Mesothelial cell of epicardium (in vitro differentiated cells): ENCODE measurements around the gene PAEP. TPM values are rescaled to one million over a fixed set of nuclear protein-coding genes. Genes with fewer than 3 reads are reported as not detected.
A peak's percentile ranks its signal among the peaks of the same experiment; 100 is the strongest.

Experiments
- DNase-seq, 2 experiments: peaks; one replicate each; pipeline ENCODE4 v3.0.0; 2021; ENCODE audit warnings: low spot score in 2 of 2; ENCODE audit not compliant: unreplicated experiment in 2 of 2
- H3K27ac Mint-ChIP-seq: 2 replicates; pipeline ENCODE4 v1.8.0; 2021; ENCODE audit warnings: mixed read lengths
- H3K27me3 Mint-ChIP-seq: 2 replicates; pipeline ENCODE4 v1.8.0; 2021; ENCODE audit warnings: low read depth, mixed read lengths
- H3K36me3 Mint-ChIP-seq: 2 replicates; pipeline ENCODE4 v1.8.0; 2021; ENCODE audit warnings: mixed read lengths
- H3K4me1 Mint-ChIP-seq: 2 replicates; pipeline ENCODE4 v1.8.0; 2021; ENCODE audit warnings: mixed read lengths
- H3K4me3 Mint-ChIP-seq: 2 replicates; pipeline ENCODE4 v1.8.0; 2021; ENCODE audit warnings: mild to moderate bottlenecking, moderate library complexity, mixed read lengths
- H3K9me3 Mint-ChIP-seq: 2 replicates; pipeline ENCODE4 v1.8.0; 2021; ENCODE audit warnings: mixed read lengths
- total RNA-seq: library from RNA; stranded (reverse); gene quantifications from 3 replicates; pipeline ENCODE4 v1.2.1, GENCODE V29; 2021
- TF ChIP-seq, protein P1 (sequence below): fragments of 200-600 bp; sonication (generic); IDR thresholded peaks from one replicate; pipeline ENCODE4 v1.5.0; 2021; ENCODE audit warnings: antibody characterized with exemption; ENCODE audit not compliant: unreplicated experiment

PAEP gene
- total RNA-seq, 1 donor from 2014 or later: not detected

DNA sequence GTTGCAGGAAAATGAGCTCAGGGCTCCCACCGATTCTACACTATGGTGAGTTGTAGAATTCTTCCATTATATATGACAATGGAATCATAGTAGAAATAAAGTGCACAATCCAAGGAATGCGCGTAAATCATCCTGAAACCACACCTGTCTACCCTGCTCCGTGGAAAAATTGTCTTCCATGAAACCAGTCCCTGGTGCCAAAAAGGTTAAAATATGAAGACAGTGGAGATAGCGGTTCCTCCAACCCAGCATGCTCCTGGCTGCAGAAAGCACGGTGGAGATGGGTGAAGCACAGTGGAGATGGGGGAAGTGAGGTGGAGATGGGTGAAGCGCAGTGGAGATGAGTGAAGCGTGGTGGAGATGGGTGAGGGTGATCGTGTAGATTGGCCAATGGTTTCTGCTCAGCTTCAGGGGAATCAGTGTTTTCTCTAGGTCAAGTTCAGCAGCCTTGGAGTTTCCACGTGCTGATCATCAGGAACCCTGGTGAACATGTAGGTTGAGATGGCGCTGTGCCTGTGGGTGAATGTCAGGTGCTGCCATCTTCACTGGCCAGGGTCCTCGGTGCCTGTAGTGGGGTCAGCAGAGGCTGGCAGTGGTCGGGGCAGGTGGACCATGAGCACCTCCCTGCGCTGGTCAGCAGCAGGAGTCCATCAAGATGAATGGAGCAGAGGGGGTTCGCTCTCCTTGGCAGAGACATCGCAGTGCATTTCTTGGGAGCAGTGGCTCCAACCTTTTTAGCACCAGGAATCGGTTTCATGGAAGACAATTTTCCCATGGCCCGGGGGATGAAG lies 20.3 kb downstream of the PAEP start:
- no peaks in the 10 kb centered on the region for H3K4me1 Mint-ChIP-seq

DNA sequence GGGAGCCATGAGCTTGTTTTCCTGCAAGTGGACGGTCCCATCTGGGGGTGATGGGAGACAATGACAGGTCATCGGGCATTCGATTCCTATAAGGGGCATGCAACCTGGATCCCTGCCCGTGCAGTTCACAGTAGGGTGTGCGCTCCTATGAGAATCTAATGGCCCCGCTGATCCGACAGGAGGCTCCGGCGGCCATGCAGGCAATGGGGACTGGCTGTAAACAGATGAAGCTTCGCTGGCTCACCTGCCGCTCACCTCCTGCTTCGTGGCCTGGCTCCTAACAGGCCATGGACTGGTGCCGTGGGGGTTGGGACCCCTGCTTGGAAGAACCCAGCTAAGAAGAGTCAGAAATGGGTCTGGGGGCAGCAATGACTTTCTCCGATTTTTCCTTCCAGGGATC lies 21.0 kb downstream of the PAEP start:
- H3K27me3 Mint-ChIP-seq: peaks cover 12% of the 10 kb centered on the region
- TF ChIP-seq, protein P1, sequence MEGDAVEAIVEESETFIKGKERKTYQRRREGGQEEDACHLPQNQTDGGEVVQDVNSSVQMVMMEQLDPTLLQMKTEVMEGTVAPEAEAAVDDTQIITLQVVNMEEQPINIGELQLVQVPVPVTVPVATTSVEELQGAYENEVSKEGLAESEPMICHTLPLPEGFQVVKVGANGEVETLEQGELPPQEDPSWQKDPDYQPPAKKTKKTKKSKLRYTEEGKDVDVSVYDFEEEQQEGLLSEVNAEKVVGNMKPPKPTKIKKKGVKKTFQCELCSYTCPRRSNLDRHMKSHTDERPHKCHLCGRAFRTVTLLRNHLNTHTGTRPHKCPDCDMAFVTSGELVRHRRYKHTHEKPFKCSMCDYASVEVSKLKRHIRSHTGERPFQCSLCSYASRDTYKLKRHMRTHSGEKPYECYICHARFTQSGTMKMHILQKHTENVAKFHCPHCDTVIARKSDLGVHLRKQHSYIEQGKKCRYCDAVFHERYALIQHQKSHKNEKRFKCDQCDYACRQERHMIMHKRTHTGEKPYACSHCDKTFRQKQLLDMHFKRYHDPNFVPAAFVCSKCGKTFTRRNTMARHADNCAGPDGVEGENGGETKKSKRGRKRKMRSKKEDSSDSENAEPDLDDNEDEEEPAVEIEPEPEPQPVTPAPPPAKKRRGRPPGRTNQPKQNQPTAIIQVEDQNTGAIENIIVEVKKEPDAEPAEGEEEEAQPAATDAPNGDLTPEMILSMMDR: no peak
- H3K4me1 Mint-ChIP-seq: no peaks in the 10 kb centered on the region
- no peak overlapping the region for H3K27ac Mint-ChIP-seq
- H3K9me3 Mint-ChIP-seq: no peaks in the 10 kb centered on the region
- H3K36me3 Mint-ChIP-seq: no peaks in the 10 kb centered on the region
- DNase-seq: peak in 1 of 2 experiments; percentile 5
- no peak overlapping the region for H3K4me3 Mint-ChIP-seq

More for the DNA sequence above, 20.3 kb downstream of the PAEP start:
- TF ChIP-seq, protein P1: no peak
- no peaks in the 10 kb centered on the region for H3K9me3 Mint-ChIP-seq
- no peak overlapping the region for H3K27ac Mint-ChIP-seq
- peaks cover 12% of the 10 kb centered on the region for H3K27me3 Mint-ChIP-seq
- no peak for DNase-seq
- no peak overlapping the region for H3K4me3 Mint-ChIP-seq
- H3K36me3 Mint-ChIP-seq: no peaks in the 10 kb centered on the region

DNA sequence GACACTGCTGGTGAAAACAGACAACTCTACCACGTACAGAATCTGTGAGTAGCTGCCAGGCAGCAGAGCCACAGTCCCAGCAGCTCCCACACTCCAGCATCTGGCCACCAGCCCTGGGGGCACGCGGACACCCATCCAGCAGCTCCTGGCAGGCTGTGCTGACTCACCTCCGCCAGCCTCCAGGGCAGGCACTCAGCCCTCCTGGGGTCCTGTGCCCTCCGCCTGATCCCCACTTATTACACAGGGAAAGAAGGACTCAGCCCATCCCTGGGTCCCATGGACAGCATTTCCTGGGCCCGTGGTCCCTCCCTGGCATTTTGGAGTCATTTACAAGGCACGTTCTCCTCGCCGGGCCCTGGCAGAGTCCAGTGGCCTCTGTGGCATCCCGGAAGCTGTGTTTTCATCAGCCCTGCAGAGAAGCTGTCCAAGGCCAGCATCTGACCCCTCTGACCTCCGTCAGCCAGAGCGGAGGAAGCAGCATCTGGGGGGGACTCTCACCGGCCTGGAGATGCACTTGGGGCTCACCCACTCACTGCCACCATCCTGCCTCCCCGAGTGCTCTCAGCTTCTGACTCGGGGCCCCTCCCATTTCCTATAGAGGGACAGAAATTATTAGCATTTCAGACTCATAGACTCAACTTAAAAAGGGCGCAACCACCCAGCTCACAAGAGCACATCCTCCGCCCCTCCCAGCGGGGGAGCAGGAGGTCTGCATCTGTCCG lies 21.6 kb downstream of the PAEP start:
- H3K27me3 Mint-ChIP-seq: peaks cover 12% of the 10 kb centered on the region
- no peaks in the 10 kb centered on the region for H3K9me3 Mint-ChIP-seq
- TF ChIP-seq, protein P1: no peak
- no peak overlapping the region for H3K4me3 Mint-ChIP-seq
- H3K36me3 Mint-ChIP-seq: no peaks in the 10 kb centered on the region
- no peak overlapping the region for H3K27ac Mint-ChIP-seq
- no peak for DNase-seq
- H3K4me1 Mint-ChIP-seq: no peaks in the 10 kb centered on the region

DNA sequence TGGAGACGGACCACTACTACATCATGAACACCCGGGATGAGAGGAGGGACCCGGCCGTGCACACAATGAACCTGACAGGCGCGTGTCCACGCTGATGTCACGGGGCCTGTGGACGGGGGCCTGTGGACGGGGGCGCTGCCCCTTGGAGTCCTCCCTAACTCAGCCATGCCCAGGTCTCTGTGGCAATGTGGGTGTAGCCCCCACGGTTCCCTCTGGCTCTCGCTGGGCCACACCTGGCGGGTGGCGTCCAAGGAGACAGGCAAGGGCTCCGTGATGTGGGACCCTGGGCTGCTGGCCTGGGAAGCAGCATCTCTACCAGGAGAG lies 22.1 kb downstream of the PAEP start:
- H3K4me3 Mint-ChIP-seq: no peak overlapping the region
- TF ChIP-seq, protein P1: no peak
- DNase-seq: peak in 1 of 2 experiments; percentile 15
- H3K36me3 Mint-ChIP-seq: no peaks in the 10 kb centered on the region
- peaks cover 12% of the 10 kb centered on the region for H3K27me3 Mint-ChIP-seq
- no peak overlapping the region for H3K27ac Mint-ChIP-seq
- no peaks in the 10 kb centered on the region for H3K4me1 Mint-ChIP-seq
- no peaks in the 10 kb centered on the region for H3K9me3 Mint-ChIP-seq

DNA sequence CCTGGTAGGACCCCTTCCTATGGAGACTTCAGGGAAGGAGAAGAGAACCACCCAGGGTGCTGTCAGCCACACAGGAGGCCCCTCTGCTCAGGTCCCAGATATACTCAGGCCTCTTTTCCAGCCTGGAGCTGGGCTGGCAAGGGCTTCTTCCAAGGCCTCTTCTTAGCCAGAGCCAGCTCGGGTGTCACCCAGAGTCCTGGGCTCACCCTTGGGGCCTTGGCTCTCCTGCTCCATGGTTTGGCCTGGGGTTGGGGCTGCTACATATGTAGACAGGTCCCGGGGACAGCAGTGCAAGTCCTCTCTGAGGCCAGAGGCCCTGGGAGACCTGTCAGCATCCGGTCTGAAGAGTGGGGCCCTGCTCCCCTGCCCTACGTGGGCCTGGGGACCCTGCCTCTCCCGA lies 22.8 kb downstream of the PAEP start:
- peak in 1 of 2 experiments; percentile 13 for DNase-seq
- no peaks in the 10 kb centered on the region for H3K36me3 Mint-ChIP-seq
- TF ChIP-seq, protein P1: no peak

More for the DNA sequence above, 22.8 kb downstream of the PAEP start:
- Mint-ChIP-seq H3K4me3 (no peak overlapping the region), H3K4me1 (no peaks in the 10 kb centered on the region), H3K27ac (no peak overlapping the region), H3K27me3 (peaks cover 12% of the 10 kb centered on the region), H3K9me3 (no peaks in the 10 kb centered on the region)
